ENCODE data around the gene MARCHF4. TPM values are rescaled to one million over a fixed set of nuclear protein-coding genes. Genes with fewer than 3 reads are reported as not detected.

Gene MARCHF4
- total and polyA plus RNA-seq, 2 donors (not counting 3 experiments of a cell fraction or from before 2014, with no cell fraction given) = 11.7 to 21.5 TPM

DNA sequence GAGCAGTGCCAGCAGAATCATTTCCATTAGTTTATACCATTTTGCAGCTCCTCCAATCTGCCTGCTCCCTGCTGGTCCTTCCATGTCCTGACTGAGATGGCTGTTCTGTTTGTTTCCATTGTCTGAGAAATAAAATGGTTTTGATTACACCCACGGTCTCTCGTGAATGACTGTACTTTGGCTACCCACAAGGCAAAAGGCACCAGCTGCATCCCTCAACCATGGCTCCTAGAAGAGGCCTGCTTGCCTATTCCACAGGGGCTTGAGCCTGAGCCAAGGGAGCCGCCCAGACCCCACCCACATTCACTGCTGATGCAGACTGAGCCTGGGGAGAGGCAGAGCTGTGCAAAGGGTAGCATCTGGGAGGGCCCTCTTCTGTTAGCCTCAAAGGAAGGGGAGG lies 31.2 kb downstream of the MARCHF4 start:
- Histone ChIP-seq H3K27ac (ENCODE audit: insufficient read depth, low read depth, low read length) (no peak overlapping the region), H4K20me1 (replicated peaks; ENCODE audit: control insufficient read depth, extremely low read depth, insufficient read depth, low read length) (no peaks in the 10 kb centered on the region), H3K36me3 (ENCODE audit: control insufficient read depth in 2 of 2, extremely low read depth in 1 of 2, insufficient read depth in 2 of 2, low read length in 2 of 2) (no peaks in the 10 kb centered on the region), H3K4me3 (replicated peaks in 1 of 3; ENCODE audit: insufficient read depth in 1 of 3, low read depth in 1 of 3, low read length in 3 of 3) (no peak overlapping the region), H3K4me1 (ENCODE audit: control insufficient read depth, extremely low read depth, insufficient read depth, low read length) (peaks cover 11% of the 10 kb centered on the region), H2AFZ (ENCODE audit: low read depth, low read length) (no peak overlapping the region), H3K79me2 (ENCODE audit: control insufficient read depth, insufficient read depth, low read length) (no peaks in the 10 kb centered on the region), H3K9ac (replicated peaks; ENCODE audit: extremely low read depth, insufficient read depth, low read length) (no peak overlapping the region), H3K27me3 (ENCODE audit: control insufficient read depth in 2 of 2, insufficient read depth in 2 of 2, low read length in 2 of 2) (no peaks in the 10 kb centered on the region), H3K4me2 (ENCODE audit: insufficient read depth, low read length) (no peak overlapping the region), H3K9me3 (replicated peaks; ENCODE audit: control insufficient read depth, insufficient read depth, low read length) (no peaks in the 10 kb centered on the region), H3K9me1 (replicated peaks; ENCODE audit: control insufficient read depth, extremely low read depth, insufficient read depth, low read length) (no peaks in the 10 kb centered on the region)
- no peak for TF ChIP-seq JUN (IDR thresholded peaks at IDR 0.05; ENCODE audit: borderline replicate concordance, insufficient read depth, insufficient read length, low read depth)
- TF ChIP-seq MYC (IDR thresholded peaks at IDR 0.05; ENCODE audit: low read depth, low read length) = no peak
- TF ChIP-seq FOS (IDR thresholded peaks at IDR 0.05; ENCODE audit: borderline replicate concordance, insufficient read depth, low read length) = no peak
- TF ChIP-seq, protein P1, sequence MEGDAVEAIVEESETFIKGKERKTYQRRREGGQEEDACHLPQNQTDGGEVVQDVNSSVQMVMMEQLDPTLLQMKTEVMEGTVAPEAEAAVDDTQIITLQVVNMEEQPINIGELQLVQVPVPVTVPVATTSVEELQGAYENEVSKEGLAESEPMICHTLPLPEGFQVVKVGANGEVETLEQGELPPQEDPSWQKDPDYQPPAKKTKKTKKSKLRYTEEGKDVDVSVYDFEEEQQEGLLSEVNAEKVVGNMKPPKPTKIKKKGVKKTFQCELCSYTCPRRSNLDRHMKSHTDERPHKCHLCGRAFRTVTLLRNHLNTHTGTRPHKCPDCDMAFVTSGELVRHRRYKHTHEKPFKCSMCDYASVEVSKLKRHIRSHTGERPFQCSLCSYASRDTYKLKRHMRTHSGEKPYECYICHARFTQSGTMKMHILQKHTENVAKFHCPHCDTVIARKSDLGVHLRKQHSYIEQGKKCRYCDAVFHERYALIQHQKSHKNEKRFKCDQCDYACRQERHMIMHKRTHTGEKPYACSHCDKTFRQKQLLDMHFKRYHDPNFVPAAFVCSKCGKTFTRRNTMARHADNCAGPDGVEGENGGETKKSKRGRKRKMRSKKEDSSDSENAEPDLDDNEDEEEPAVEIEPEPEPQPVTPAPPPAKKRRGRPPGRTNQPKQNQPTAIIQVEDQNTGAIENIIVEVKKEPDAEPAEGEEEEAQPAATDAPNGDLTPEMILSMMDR (IDR thresholded peaks at IDR 0.05; ENCODE audit: extremely low read depth in 1 of 2, insufficient read depth in 1 of 2, low read depth in 1 of 2, low read length in 2 of 2) = no peak
- TF ChIP-seq EZH2 (IDR thresholded peaks at IDR 0.05; ENCODE audit: borderline replicate concordance, low read depth, low read length, severe bottlenecking) = no peak
- no peak for TF ChIP-seq POLR2AphosphoS5 (IDR thresholded peaks at IDR 0.05; ENCODE audit: insufficient read depth, low read depth, low read length)
- TF ChIP-seq MAX (IDR thresholded peaks at IDR 0.05; ENCODE audit: insufficient read depth, insufficient read length) = no peak
- TF ChIP-seq POLR2A (IDR thresholded peaks at IDR 0.05; ENCODE audit: low read depth, low read length) = no peak
- TF ChIP-seq GATA2 (IDR thresholded peaks at IDR 0.05; ENCODE audit: insufficient read depth, insufficient read length, low read depth, low read length) = no peak
- CTCF ChIA-PET = interaction anchor here (1.2 to 1.5 kb wide), 2 partner anchors 8 to 21 kb away, joined by 3 to 5 read pairs; no protein-coding TSS in a partner anchor
- intact Hi-C loops (cut with micrococcal nuclease) = no loop called here
- FAIRE-seq (no peak), DNase-seq (ENCODE audit: low read depth, low spot score) (no peak)
- dilution Hi-C loops (cut with MboI; ENCODE audit: extremely low pct_ligation_motif_present, low sequenced_read_pairs) = no loop called here
- POLR2A ChIA-PET = no interaction called here
- no TSS peak for BruUV-seq (replicated peaks)

All from endothelial cell of umbilical vein (primary cell).